HUES48 (cell line): ENCODE results near the gene TTC23.
A peak's percentile ranks its signal among the peaks of the same experiment; 100 is the strongest.

ENCODE experiments used
- H3K27ac ChIP-seq: one replicate; pipeline ENCODE4 v1.7.0; 2013; ENCODE audit warnings: low read depth, low read length, inconsistent platforms
- H3K27me3 ChIP-seq: 2 replicates; pipeline ENCODE4 v1.6.1; 2013; ENCODE audit warnings: mild to moderate bottlenecking, low read length; ENCODE audit not compliant: control insufficient read depth, insufficient read depth
- H3K36me3 ChIP-seq: 2 replicates; pipeline ENCODE4 v1.6.1; 2013; ENCODE audit warnings: low read length; ENCODE audit not compliant: control insufficient read depth, insufficient read depth
- H3K4me1 ChIP-seq: 2 replicates; pipeline ENCODE4 v1.6.1; 2013; ENCODE audit warnings: mild to moderate bottlenecking, low read length; ENCODE audit not compliant: control insufficient read depth, insufficient read depth
- H3K4me3 ChIP-seq: 2 replicates; pipeline ENCODE4 v1.5.1; 2013; ENCODE audit warnings: mild to moderate bottlenecking, low read depth, low read length
- H3K9ac ChIP-seq: 2 replicates; pipeline ENCODE4 v1.6.1; 2013; ENCODE audit warnings: mild to moderate bottlenecking, low read depth, low read length, moderate library complexity
- H3K9me3 ChIP-seq: 2 replicates; pipeline ENCODE4 v1.6.1; 2013; ENCODE audit warnings: low read length; ENCODE audit not compliant: control insufficient read depth, insufficient read depth

TTC23 gene

DNA sequence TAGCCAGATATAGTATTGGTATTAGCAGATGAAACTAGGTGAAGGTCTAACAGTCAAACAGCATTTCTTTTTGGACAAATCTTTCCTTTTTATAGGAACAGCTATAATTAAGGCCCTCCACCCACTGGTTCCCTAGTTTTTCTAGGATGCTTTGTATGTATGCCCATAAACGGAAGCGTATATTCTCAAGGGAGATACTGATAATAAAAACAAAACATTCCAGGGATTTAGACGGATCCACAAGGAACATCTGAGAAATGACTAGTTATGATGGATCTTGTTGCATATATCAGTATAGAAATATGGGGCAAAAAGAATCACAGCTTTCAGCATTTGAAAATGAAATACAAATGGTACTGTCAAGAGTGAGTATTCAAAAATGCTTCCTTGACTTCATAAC, 24.4 kb upstream of the TTC23 start:
- Histone ChIP-seq H3K9me3 (no peaks in the 10 kb centered on the region), H3K36me3 (no peaks in the 10 kb centered on the region), H3K4me1 (0 out of 2 replicates have a peak, but pooled peaks cover 4% of the 10 kb centered on the region), H3K4me3 (no peak overlapping the region), H3K9ac (no peak overlapping the region), H3K27ac (no peak overlapping the region), H3K27me3 (no peaks in the 10 kb centered on the region)

DNA sequence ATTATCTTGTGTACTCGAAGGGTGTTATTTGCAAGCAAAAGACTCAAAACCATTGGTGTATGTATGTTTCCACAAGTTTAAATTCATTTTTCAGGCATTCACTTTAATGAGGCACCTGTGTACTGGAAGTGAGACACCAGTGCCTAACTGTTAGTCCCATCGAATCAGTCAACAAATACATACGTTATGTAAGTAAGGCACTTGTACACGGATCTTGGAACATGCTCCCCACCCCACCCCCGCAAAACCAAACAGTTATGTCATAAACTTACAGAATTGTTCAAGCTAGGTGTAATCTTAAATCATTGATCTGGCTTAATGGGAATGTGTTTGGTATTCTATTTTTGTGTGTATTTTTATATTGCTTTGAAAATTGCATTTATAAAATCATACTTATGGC, 19.1 kb upstream of the TTC23 start:
- Histone ChIP-seq H3K9ac (no peak overlapping the region), H3K27me3 (no peaks in the 10 kb centered on the region), H3K36me3 (no peaks in the 10 kb centered on the region), H3K9me3 (no peaks in the 10 kb centered on the region), H3K27ac (no peak overlapping the region), H3K4me1 (peaks cover 8% of the 10 kb centered on the region; the same call in 1 of the 2 replicates), H3K4me3 (no peak overlapping the region)

DNA sequence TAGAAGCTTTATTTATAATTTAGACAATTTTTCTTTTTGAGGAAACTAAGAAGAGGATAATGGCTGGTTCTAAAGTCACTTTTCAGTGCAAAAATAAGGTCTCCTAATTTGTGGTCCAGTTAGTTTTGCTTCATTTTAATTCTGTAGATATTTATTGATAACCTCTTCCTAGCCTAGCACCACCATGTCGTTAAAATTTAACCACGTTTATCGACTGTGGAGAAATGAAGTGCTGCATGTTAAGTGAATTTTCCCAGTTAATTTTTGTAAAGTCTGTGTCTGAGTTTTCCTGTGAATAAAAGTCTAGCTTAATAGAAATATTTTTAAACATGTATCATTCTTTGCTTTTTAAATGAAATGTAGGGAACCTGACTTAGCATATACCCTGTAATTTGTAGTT, 18.6 kb upstream of the TTC23 start:
- Histone ChIP-seq H3K4me3 (no peak overlapping the region), H3K36me3 (no peaks in the 10 kb centered on the region), H3K9ac (no peak overlapping the region), H3K4me1 (peaks cover 8% of the 10 kb centered on the region; the same call in 1 of the 2 replicates), H3K9me3 (no peaks in the 10 kb centered on the region), H3K27ac (no peak overlapping the region), H3K27me3 (no peaks in the 10 kb centered on the region)

DNA sequence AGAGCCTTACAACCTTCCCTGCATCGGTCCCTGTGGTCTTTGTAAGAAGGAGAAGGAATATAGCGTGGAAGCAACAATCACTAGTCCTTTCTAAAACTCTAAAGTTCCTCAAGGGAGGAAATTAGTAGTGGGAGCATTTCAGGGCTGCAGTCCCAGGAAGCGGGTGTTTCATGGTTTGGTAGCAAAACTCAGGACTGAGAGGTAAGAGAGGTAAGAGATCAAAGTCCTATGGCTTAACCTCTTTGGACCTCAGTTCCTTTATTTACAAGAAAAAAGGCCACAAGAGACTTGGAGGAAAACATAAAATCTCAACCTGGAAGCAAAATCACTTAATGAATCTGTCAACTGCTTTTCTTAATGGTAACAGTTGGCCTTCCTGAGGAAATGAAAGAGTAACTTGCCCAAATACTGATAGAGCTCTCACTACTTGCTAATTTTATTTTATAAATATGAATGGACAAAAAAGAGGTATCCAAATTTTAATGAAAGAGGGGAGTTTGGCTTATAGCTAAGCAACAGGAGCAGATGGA, 16.2 kb upstream of the TTC23 start:
- H3K36me3 ChIP-seq: no peaks in the 10 kb centered on the region
- no peak overlapping the region for H3K27ac ChIP-seq
- H3K4me1 ChIP-seq: peaks cover 8% of the 10 kb centered on the region; the same call in 1 of the 2 replicates
- H3K27me3 ChIP-seq: no peaks in the 10 kb centered on the region
- H3K4me3 ChIP-seq: no peak overlapping the region
- no peak overlapping the region for H3K9ac ChIP-seq
- no peaks in the 10 kb centered on the region for H3K9me3 ChIP-seq

DNA sequence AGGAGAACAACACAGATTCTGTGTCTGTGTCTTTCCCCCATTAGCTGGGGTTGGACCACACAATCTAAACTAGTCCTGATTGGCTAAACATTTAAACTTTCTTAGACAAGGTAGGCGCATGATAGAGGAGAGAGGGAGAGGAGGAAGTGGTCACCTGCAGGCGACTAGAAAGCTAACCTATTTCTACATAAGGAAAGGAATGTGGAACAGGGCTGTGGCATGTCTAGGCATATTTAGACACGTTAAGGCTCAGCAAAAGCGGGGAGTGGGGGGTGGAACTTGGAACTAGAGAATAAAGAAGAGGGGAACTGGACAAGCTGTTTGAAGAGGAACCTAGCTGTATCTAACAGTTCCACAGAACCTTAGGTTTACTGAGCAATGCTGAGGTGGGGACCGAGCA, 14.7 kb upstream of the TTC23 start:
- peaks cover 8% of the 10 kb centered on the region; the same call in 1 of the 2 replicates for H3K4me1 ChIP-seq
- H3K27me3 ChIP-seq: no peaks in the 10 kb centered on the region
- no peaks in the 10 kb centered on the region for H3K36me3 ChIP-seq
- no peak overlapping the region for H3K4me3 ChIP-seq
- no peak overlapping the region for H3K27ac ChIP-seq
- no peaks in the 10 kb centered on the region for H3K9me3 ChIP-seq
- no peak overlapping the region for H3K9ac ChIP-seq

DNA sequence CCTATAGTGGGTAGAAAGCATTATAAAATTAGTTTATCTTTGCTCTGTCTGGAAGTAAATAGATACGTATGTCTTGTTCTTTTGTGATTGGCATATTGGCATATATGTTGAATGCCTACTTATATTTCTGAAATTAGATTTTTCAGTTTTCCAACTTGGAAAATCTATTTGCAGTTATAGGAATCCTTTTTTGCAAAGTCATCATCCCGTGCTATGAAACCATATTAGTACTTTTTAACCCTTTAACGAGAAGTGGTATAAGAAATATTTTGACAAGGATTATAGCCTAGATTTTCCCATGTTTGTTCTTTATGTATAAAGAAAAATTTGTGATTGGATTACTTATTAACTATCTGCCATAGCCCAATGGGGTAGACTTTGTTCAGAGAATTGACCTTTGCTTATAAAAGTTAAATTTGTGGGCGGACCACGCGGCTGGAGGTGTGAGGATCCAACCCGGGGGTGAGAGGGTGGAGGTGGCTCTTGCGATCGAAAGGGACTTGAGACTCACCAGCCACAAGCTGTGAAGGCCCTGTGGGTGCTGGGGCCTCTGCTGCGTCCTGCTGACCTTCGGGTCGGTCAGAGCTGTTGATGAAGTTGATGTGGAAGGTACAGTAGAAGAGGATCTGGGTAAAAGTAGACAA, 7.8 kb upstream of the TTC23 start:
- no peak overlapping the region for H3K4me3 ChIP-seq
- H3K36me3 ChIP-seq: no peaks in the 10 kb centered on the region
- no peaks in the 10 kb centered on the region for H3K27me3 ChIP-seq
- no peaks in the 10 kb centered on the region for H3K9me3 ChIP-seq
- no peaks in the 10 kb centered on the region for H3K4me1 ChIP-seq
- no peak overlapping the region for H3K27ac ChIP-seq
- H3K9ac ChIP-seq: no peak overlapping the region

DNA sequence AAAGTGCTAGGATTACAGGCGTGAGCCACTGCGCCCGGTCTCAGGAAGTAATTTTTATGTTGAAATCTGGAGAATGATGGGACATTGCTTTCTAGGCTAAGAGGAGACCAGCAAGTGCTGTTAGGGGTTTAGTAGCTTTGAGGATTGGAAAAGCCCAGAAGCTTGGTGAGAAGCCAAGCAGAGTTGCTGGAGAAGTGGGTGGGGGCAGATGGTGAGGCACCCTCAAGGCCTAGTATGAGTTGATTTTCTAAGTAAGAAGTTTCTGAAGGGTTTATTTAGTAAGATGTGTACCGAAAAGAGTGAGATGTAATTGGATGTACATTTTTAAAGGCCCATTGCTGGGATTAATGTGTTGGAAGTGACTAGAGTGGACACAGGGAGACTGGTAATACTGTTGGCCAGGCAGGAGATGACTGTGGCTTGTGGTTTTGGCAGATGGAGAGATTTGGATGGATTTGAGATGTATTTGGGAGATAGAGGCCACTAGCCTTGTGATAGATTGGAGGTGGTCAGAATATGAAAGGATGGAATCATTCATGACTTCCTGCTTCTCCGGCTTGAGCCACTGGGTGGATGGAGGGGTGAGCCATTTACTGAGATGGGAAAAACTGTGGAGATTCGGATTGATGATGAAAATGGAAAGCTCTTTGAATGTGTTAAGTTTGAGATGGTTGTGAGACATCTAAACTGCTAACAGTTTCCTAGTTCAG, 4.2 kb upstream of the TTC23 start:
- H3K4me3 ChIP-seq: no peak overlapping the region
- H3K27me3 ChIP-seq: no peaks in the 10 kb centered on the region
- H3K4me1 ChIP-seq: peaks cover 2% of the 10 kb centered on the region; the same call in 1 of the 2 replicates
- no peak overlapping the region for H3K9ac ChIP-seq
- no peaks in the 10 kb centered on the region for H3K36me3 ChIP-seq
- H3K9me3 ChIP-seq: no peaks in the 10 kb centered on the region
- no peak overlapping the region for H3K27ac ChIP-seq

DNA sequence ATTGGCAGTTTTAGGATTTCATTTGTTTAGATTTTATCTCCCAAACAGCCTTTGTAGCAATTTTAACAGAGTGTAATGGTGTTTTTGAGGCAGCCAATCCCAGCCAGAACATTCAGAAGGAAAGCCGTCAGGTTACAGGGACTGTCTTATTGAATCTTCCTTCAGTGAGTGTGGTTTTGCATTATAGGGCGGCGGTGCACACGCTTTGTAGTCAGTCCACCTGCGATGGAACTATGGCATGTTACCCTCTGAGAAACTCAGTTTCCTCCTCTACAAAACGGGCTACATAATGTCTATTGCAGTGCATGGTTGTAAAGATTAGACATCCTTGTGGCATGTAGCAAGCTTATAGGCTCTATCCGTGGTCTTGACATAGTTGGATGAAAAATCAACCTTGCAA, 2.9 kb upstream of the TTC23 start:
- H3K9ac ChIP-seq: no peak overlapping the region
- no peaks in the 10 kb centered on the region for H3K9me3 ChIP-seq
- H3K27ac ChIP-seq: no peak overlapping the region
- H3K4me3 ChIP-seq: peak overlapping the region; percentile 88
- H3K36me3 ChIP-seq: no peaks in the 10 kb centered on the region
- H3K27me3 ChIP-seq: no peaks in the 10 kb centered on the region
- peaks cover 7% of the 10 kb centered on the region; the same call in 1 of the 2 replicates for H3K4me1 ChIP-seq

DNA sequence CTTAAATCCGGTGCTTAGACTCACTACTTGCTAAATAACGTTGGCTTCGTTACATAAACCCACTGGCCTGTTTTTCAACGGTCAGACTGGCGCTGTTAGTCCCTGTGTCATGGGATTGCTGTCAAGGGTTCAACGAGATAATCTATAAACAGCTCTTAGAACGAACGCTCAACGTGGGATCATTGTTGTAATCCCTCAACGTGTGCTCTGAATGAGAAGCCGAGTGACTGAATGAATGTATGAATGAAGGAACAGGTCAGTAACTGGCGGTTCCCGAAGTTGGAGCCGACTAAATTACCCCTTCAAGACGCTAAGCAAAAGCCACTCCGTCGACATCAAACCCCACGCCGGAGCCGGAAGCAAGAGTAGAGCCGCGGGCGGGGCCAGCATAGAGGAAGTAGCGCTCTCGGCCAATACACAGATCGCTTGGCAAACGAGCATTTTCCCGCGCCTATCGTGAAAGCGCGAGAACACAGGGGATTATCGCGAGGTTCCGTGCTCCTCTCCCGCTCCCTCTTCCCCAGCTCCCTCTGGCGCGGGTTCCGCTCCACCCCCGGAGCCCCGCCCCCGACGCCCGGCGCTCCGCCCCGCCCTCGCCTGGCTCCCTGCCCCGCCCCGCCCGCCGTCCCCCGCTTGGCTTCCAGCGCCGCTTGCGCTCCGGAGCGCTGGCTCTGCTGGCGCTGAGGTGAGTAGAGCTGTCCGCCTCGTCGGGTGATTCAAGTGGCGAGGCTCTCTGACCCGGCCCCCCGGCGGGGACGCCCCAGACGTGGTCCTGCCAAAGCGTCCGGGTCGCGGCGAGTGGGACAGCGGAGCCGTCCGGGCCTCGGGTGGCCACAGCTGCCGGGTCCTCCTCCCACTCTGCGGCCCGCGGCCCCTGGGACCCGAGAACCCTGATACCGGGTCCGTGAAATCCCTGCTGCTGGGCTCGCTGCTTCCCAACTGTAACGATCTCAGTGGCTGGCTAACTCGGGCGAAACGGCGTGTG, 1.8 kb upstream of the TTC23 start, which contains the start of gene LRRC28:
Gene LRRC28 (plus strand): TSS at position 625 of the 985 bp plus-strand sequence. CDS start 4,477 bp downstream, outside the sequence.
- no peaks in the 10 kb centered on the region for H3K27me3 ChIP-seq
- peak within 1 kb of the TSS; percentile 92 for H3K27ac ChIP-seq
- peak within 1 kb of the TSS; percentile 90 for H3K4me3 ChIP-seq
- peak within 1 kb of the TSS; percentile 73 for H3K9ac ChIP-seq
- H3K4me1 ChIP-seq: peaks cover 7% of the 10 kb centered on the region; the same call in 1 of the 2 replicates
- no peaks in the 10 kb centered on the region for H3K9me3 ChIP-seq
- no peaks in the 10 kb centered on the region for H3K36me3 ChIP-seq

DNA sequence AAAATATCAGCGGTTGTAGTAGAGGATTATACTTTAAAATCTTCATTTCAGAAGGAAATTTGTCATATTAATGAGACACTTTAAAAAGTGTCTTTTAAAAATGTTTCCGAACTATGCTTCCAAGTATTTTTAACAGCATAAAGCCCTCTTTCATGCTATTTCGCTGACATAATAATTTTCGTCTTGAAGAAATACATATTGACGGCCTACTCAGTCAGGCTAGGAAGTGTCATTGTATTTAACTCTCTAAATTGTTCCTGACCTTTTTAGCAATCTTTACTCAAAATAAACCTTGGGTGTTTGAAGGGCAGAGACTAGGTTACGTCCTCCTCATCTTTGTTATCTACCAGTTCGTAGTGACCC, 1.1 kb upstream of the TTC23 start:
- H3K4me3 ChIP-seq: peak overlapping the region; percentile 90
- peaks cover 7% of the 10 kb centered on the region; the same call in 1 of the 2 replicates for H3K4me1 ChIP-seq
- no peaks in the 10 kb centered on the region for H3K9me3 ChIP-seq
- no peaks in the 10 kb centered on the region for H3K36me3 ChIP-seq
- H3K9ac ChIP-seq: peak overlapping the region; percentile 73
- H3K27me3 ChIP-seq: no peaks in the 10 kb centered on the region
- H3K27ac ChIP-seq: peak overlapping the region; percentile 92
